SH-SY5Y (cell line): Measurements from ENCODE around the gene ARHGDIA.

ENCODE experiments used
- GATA2 ChIP-seq: IDR thresholded peaks from 2 replicates; pipeline ENCODE4 v1.6.1; 2011; ENCODE audit warnings: mild to moderate bottlenecking, low read depth, low read length
- GATA3 ChIP-seq: IDR thresholded peaks from 2 replicates; pipeline ENCODE4 v1.6.1; 2011; ENCODE audit warnings: low read depth, mild to moderate bottlenecking, low read length, moderate library complexity

DNA sequence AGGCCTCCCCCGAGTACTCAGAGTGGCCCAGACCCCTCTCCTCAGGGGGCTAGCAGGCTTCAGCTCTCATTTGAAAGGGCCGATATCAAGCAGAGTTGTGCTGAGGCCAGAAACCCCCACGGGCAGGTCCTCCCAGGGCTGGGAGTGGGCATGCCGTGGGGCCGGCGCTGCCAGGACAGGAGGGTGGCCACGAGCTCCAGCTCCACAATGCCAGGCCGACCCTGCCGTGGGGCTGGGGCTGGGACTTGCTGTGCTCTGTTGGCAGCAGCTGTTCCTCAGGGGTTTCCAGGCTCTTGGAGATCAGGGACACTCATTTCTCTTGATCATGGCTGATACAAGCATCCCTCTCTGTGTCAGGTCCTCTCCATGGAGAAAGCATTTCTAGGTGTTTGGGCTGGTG is 27.7 kb upstream of the ARHGDIA start:
- no peak for TF ChIP-seq GATA2
- no peak for TF ChIP-seq GATA3
